Stimulated activated CD8-positive, alpha-beta memory T cell treated with anti-CD3 and anti-CD28 coated beads, Interleukin-12 subunit alpha, Interleukin-12 subunit beta, amount 100 ng/mL, for 4 hours (primary cell): ENCODE measurements around the gene NUDT8.
"Not testable (repeated sequence)": the region's sequence is repeated elsewhere in the genome, so short reads cannot be mapped to it uniquely, and the experiment has no call there.

Experiments used
- DNase-seq: peaks from one replicate; pipeline ENCODE4 v3.0.0-alpha.2; 2020; ENCODE audit warnings: low read depth

NUDT8 gene

GRCh38 chr11:67659651-67660165 is 30.0 kb upstream of the NUDT8 start:
- DNase-seq: not testable (repeated sequence)

- DNase-seq: no peak
These were observed 27.6 kb upstream of the NUDT8 start for GRCh38 chr11:67657300-67657699.

- DNase-seq: no peak
These were observed 26.7 kb upstream of the NUDT8 start for GRCh38 chr11:67656278-67656922.

GRCh38 chr11:67654225-67654624 is 24.5 kb upstream of the NUDT8 start:
- no peak for DNase-seq

- no peak for DNase-seq
These were observed 23.5 kb upstream of the NUDT8 start for GRCh38 chr11:67652965-67653845.

GRCh38 chr11:67651976-67652781 is 22.4 kb upstream of the NUDT8 start:
- DNase-seq: no peak

GRCh38 chr11:67649634-67650510 is 20.1 kb upstream of the NUDT8 start:
- DNase-seq: no peak

GRCh38 chr11:67648796-67649613 is 19.3 kb upstream of the NUDT8 start:
- DNase-seq: no peak

- no peak for DNase-seq
These were observed 18.5 kb upstream of the NUDT8 start for GRCh38 chr11:67648140-67648795.

GRCh38 chr11:67647471-67647870 is 17.7 kb upstream of the NUDT8 start:
- DNase-seq: no peak

GRCh38 chr11:67646535-67647336 is 17.0 kb upstream of the NUDT8 start:
- no peak for DNase-seq

- DNase-seq: no peak
These were observed 16.1 kb upstream of the NUDT8 start for GRCh38 chr11:67645521-67646461.

GRCh38 chr11:67644472-67645418 is 15.0 kb upstream of the NUDT8 start:
- DNase-seq: no peak

GRCh38 chr11:67644042-67644441 is 14.3 kb upstream of the NUDT8 start:
- DNase-seq: no peak

- no peak for DNase-seq
These were observed 12.7 kb upstream of the NUDT8 start for GRCh38 chr11:67642173-67643120.
